H9 (cell line): ENCODE data around the gene KIAA0825. TPM values are rescaled to one million over a fixed set of nuclear protein-coding genes. Genes with fewer than 3 reads are reported as not detected.
A peak's percentile ranks its signal among the peaks of the same experiment; 100 is the strongest.

ENCODE experiments used
- DNase-seq: peaks from one replicate; pipeline ENCODE4 v3.0.0-alpha.2; 2017
- H2AFZ ChIP-seq: one replicate; pipeline ENCODE4 v1.6.1; 2013; ENCODE audit warnings: mild to moderate bottlenecking, low read length, control low read depth, moderate library complexity
- H2AK5ac ChIP-seq: 2 replicates; pipeline ENCODE4 v1.6.1; 2013; ENCODE audit warnings: low read length, control low read depth, mixed read lengths; ENCODE audit not compliant: insufficient read length
- H2BK120ac ChIP-seq: one replicate; pipeline ENCODE4 v1.6.1; 2013; ENCODE audit warnings: low read depth, mild to moderate bottlenecking, low read length, control low read depth, inconsistent platforms; ENCODE audit not compliant: poor library complexity, severe bottlenecking
- H2BK12ac ChIP-seq: 2 replicates; pipeline ENCODE4 v1.6.1; 2013; ENCODE audit warnings: low read length, control low read depth, mixed read lengths, low read depth; ENCODE audit not compliant: insufficient read length
- H2BK15ac ChIP-seq: 2 replicates; pipeline ENCODE4 v1.6.1; 2013; ENCODE audit warnings: low read depth, low read length, control low read depth
- H2BK20ac ChIP-seq: one replicate; pipeline ENCODE4 v1.6.1; 2013; ENCODE audit warnings: low read depth, mild to moderate bottlenecking, low read length, control low read depth, inconsistent platforms; ENCODE audit not compliant: poor library complexity, severe bottlenecking
- H2BK5ac ChIP-seq: 2 replicates; pipeline ENCODE4 v1.6.1; 2013; ENCODE audit warnings: low read length, control low read depth, mixed read lengths; ENCODE audit not compliant: insufficient read length
- H3K14ac ChIP-seq: 2 replicates; pipeline ENCODE4 v1.6.1; 2013; ENCODE audit warnings: low read length, control low read depth; ENCODE audit not compliant: insufficient read depth
- H3K18ac ChIP-seq: 2 replicates; pipeline ENCODE4 v1.6.1; 2013; ENCODE audit warnings: low read depth, mild to moderate bottlenecking, mixed read lengths, low read length, control low read depth; ENCODE audit not compliant: insufficient read length
- H3K23ac ChIP-seq: 2 replicates; pipeline ENCODE4 v1.6.1; 2013; ENCODE audit warnings: low read length, control low read depth, mixed read lengths, low read depth; ENCODE audit not compliant: insufficient read length
- H3K23me2 ChIP-seq: 2 replicates; pipeline ENCODE4 v1.6.1; 2013; ENCODE audit warnings: low read depth, mild to moderate bottlenecking, mixed read lengths, low read length, control low read depth; ENCODE audit not compliant: insufficient read length, poor library complexity, severe bottlenecking
- H3K27ac ChIP-seq: 2 replicates; pipeline ENCODE4 v1.5.1; 2013; ENCODE audit warnings: low read length, control low read depth, mixed read lengths, low read depth; ENCODE audit not compliant: insufficient read length
- H3K27me3 ChIP-seq: 2 replicates; pipeline ENCODE4 v1.6.1; 2013; ENCODE audit warnings: low read length, control low read depth, inconsistent platforms; ENCODE audit not compliant: insufficient read depth
- H3K4ac ChIP-seq: 2 replicates; pipeline ENCODE4 v1.6.1; 2013; ENCODE audit warnings: low read depth, mild to moderate bottlenecking, control low read depth, inconsistent platforms, low read length, moderate library complexity
- H3K4me1 ChIP-seq: 2 replicates; pipeline ENCODE4 v1.6.1; 2013; ENCODE audit warnings: low read length, control low read depth, inconsistent platforms; ENCODE audit not compliant: insufficient read depth
- H3K4me2 ChIP-seq: 2 replicates; pipeline ENCODE4 v1.6.1; 2013; ENCODE audit warnings: low read length, control low read depth, mixed read lengths; ENCODE audit not compliant: insufficient read length, insufficient read depth
- H3K56ac ChIP-seq: 2 replicates; pipeline ENCODE4 v1.6.1; 2013; ENCODE audit warnings: low read depth, mild to moderate bottlenecking, mixed read lengths, low read length, control low read depth; ENCODE audit not compliant: insufficient read length
- H3K79me1 ChIP-seq: 2 replicates; pipeline ENCODE4 v1.6.1; 2013; ENCODE audit warnings: low read depth, mild to moderate bottlenecking, moderate library complexity, low read length, control low read depth, inconsistent platforms; ENCODE audit not compliant: insufficient read depth, poor library complexity, severe bottlenecking
- H3K79me2 ChIP-seq: 2 replicates; pipeline ENCODE4 v1.6.1; 2013; ENCODE audit warnings: low read length, control low read depth, inconsistent platforms; ENCODE audit not compliant: insufficient read depth
- H3K9ac ChIP-seq: 2 replicates; pipeline ENCODE4 v1.6.1; 2013; ENCODE audit warnings: low read length, control low read depth, mixed read lengths; ENCODE audit not compliant: insufficient read length; ENCODE audit errors: extremely low read depth
- H3K9me3 ChIP-seq: one replicate; pipeline ENCODE4 v1.6.1; 2013; ENCODE audit warnings: low read depth, low read length, inconsistent platforms; ENCODE audit not compliant: control insufficient read depth
- H3T11ph ChIP-seq: one replicate; pipeline ENCODE4 v1.6.1; 2013; ENCODE audit warnings: mild to moderate bottlenecking, low read length, control low read depth, inconsistent platforms
- H4K20me1 ChIP-seq: one replicate; pipeline ENCODE4 v1.6.1; 2013; ENCODE audit not compliant: control insufficient read depth, insufficient read length, insufficient read depth
- H4K5ac ChIP-seq: 2 replicates; pipeline ENCODE4 v1.6.1; 2013; ENCODE audit warnings: low read depth, mild to moderate bottlenecking, mixed read lengths, low read length, control low read depth; ENCODE audit not compliant: insufficient read length
- H4K8ac ChIP-seq: replicated peaks from 2 replicates; pipeline ENCODE4 v1.6.1; 2013; ENCODE audit warnings: low read length, control low read depth, mixed read lengths, low read depth; ENCODE audit not compliant: insufficient read length
- H4K91ac ChIP-seq: 2 replicates; pipeline ENCODE4 v1.6.1; 2013; ENCODE audit warnings: low read depth, mild to moderate bottlenecking, moderate library complexity, mixed read lengths, low read length, control low read depth; ENCODE audit not compliant: insufficient read length
- H3K27ac Mint-ChIP-seq, 3 experiments: 2 replicates in 2 of 3; 3 replicates in 1 of 3; pipeline ENCODE4 v1.8.0; 2020 to 2021; ENCODE audit warnings: mixed read lengths in 3 of 3, mild to moderate bottlenecking in 1 of 3, moderate library complexity in 1 of 3
- H3K27me3 Mint-ChIP-seq: 2 replicates; pipeline ENCODE4 v1.8.0; 2021; ENCODE audit warnings: low read depth, mild to moderate bottlenecking, moderate library complexity, mixed read lengths
- H3K36me3 Mint-ChIP-seq, 3 experiments: 2 replicates in 2 of 3; 3 replicates in 1 of 3; pipeline ENCODE4 v1.8.0; 2020 to 2021; ENCODE audit warnings: low read depth in 3 of 3, mixed read lengths in 3 of 3; ENCODE audit not compliant: insufficient read depth in 1 of 3
- H3K4me1 Mint-ChIP-seq, 2 experiments: 2 replicates each; pipeline ENCODE4 v1.8.0; 2020; ENCODE audit warnings: mixed read lengths in 2 of 2
- H3K4me3 Mint-ChIP-seq, 2 experiments: 2 replicates in 1 of 2; 3 replicates in 1 of 2; pipeline ENCODE4 v1.8.0; 2020 to 2021; ENCODE audit warnings: mild to moderate bottlenecking in 2 of 2, mixed read lengths in 2 of 2, moderate library complexity in 1 of 2
- H3K9me3 Mint-ChIP-seq, 2 experiments: 2 replicates in 1 of 2; 3 replicates in 1 of 2; pipeline ENCODE4 v1.8.0; 2020; ENCODE audit warnings: mild to moderate bottlenecking in 2 of 2, mixed read lengths in 2 of 2, moderate library complexity in 1 of 2
- CTCF ChIP-seq: fragments of 200-600 bp; sonication (generic); conservative IDR thresholded peaks from 3 replicates; pipeline ENCODE4 v1.8.0; 2021; ENCODE audit warnings: antibody characterized with exemption, mild to moderate bottlenecking
- WGBS: extraction: QIAGEN DNeasy Blood & Tissue Kit; methylation state at CpG from one replicate; pipeline ENCODE4 v1.1.7; 2013; ENCODE audit warnings: missing lambda C conversion rate, low lambda C conversion rate, mixed read lengths; ENCODE audit not compliant: insufficient read length; ENCODE audit errors: extremely low coverage; 5-methylcytosine and 5-hydroxymethylcytosine counted together
- total RNA-seq: library from RNA; stranded (reverse); gene quantifications from 2 replicates; pipeline ENCODE4 v1.2.1, GENCODE V29; 2021

KIAA0825 gene
- total RNA-seq, 1 experiment from 2014 or later = 1.8 TPM

GRCh38 chr5:94249430-94249829 is 369.0 kb downstream of the KIAA0825 start:
- no peak overlapping the region for H3K4ac ChIP-seq
- H3K4me1 ChIP-seq = no peaks in the 10 kb centered on the region; the same call in 1 of the 2 replicates
- no peak overlapping the region for H4K91ac ChIP-seq
- no peak overlapping the region for H3K9ac ChIP-seq
- H3K79me1 ChIP-seq = no peaks in the 10 kb centered on the region
- H3K23ac ChIP-seq = no peak overlapping the region
- no peak for TF ChIP-seq CTCF
- H3K27me3 ChIP-seq = no peaks in the 10 kb centered on the region
- H2BK5ac ChIP-seq = no peak overlapping the region
- no peak overlapping the region for H2AFZ ChIP-seq
- H2BK15ac ChIP-seq = no peak overlapping the region
- Mint-ChIP-seq H3K4me1 (peaks cover 23 to 32% of the 10 kb centered on the region in 2 experiments), H3K27ac (peak overlapping the region; percentile 44 to 76 (median 53); a peak in 3 of 7 replicates), H3K27me3 (no peaks in the 10 kb centered on the region), H3K9me3 (no peaks in the 10 kb centered on the region), H3K4me3 (no peak overlapping the region), H3K36me3 (peaks cover 0 to 13% (median 0%) of the 10 kb centered on the region in 3 experiments; a peak in 2 of 7 replicates)
- no peak overlapping the region for H3K27ac ChIP-seq
- WGBS = no CpG with 5 or more reads among the region's 2 CpGs
- H3K4me2 ChIP-seq = no peak overlapping the region
- no peaks in the 10 kb centered on the region for H3K23me2 ChIP-seq
- no peaks in the 10 kb centered on the region for H4K20me1 ChIP-seq
- H2BK20ac ChIP-seq = no peak overlapping the region
- DNase-seq = no peak
- no peak overlapping the region for H3T11ph ChIP-seq
- no peaks in the 10 kb centered on the region; the same call in none of the 2 replicates for H3K79me2 ChIP-seq
- no peaks in the 10 kb centered on the region for H3K9me3 ChIP-seq
- no peak overlapping the region for H2BK120ac ChIP-seq
- no peak overlapping the region for H2AK5ac ChIP-seq
- H2BK12ac ChIP-seq = no peak overlapping the region
- no peak overlapping the region for H3K14ac ChIP-seq
- H3K56ac ChIP-seq = no peak overlapping the region
- H4K5ac ChIP-seq = no peak overlapping the region
- no peak overlapping the region for H4K8ac ChIP-seq
- H3K18ac ChIP-seq = no peak overlapping the region
